ENCODE measurements around the gene CPVL. TPM values are rescaled to one million over a fixed set of nuclear protein-coding genes. Genes with fewer than 3 reads are reported as not detected.

CPVL gene
- total RNA-seq, 1 experiment from 2014 or later, result 1.1 TPM

DNA sequence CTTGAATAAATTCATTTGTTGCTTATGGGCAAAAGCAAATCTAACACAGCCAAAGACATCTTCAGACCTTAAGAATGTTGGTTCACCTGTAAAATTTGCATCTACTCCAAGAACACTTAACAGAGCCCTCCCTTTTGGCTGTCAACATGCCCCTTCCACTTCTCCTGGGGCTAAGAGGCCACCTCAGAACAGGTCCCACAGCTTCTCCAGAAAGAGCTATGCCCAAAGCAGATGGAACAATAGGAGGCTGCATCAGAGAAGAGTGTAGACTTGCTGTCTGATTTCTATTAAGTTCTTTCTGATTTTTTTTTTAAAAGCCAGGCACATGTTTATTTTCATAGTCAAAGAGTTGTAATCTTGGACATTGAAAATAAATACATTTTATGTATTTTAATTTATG, 162.1 kb downstream of the CPVL start:
- BruUV-seq (replicated peaks), result no TSS peak
- Histone ChIP-seq H3K27me3 (ENCODE audit: control insufficient read depth, insufficient read depth, low read length) (no peaks in the 10 kb centered on the region), H3K4me3 (ENCODE audit: low read depth in 2 of 2, low read length in 2 of 2) (no peak overlapping the region), H3K9me3 (ENCODE audit: control insufficient read depth, insufficient read depth, low read depth, low read length) (no peaks in the 10 kb centered on the region), H3K27ac (ENCODE audit: low read length) (no peak overlapping the region), H3K4me1 (ENCODE audit: control insufficient read depth, insufficient read depth, low read length) (no peaks in the 10 kb centered on the region), H3K36me3 (ENCODE audit: control insufficient read depth, insufficient read depth, low read length) (no peaks in the 10 kb centered on the region)
- intact Hi-C loops (cut with micrococcal nuclease; ENCODE audit: unreplicated experiment), result no loop called here
- in situ Hi-C loops (cut with HindIII; ENCODE audit: low pct_unique_long_range_greater_than_20kb, low sequenced_read_pairs), result no loop called here
- TF ChIP-seq TCF7L2 (IDR thresholded peaks at IDR 0.05; ENCODE audit: low read depth, low read length) (no peak), POLR2AphosphoS5 (IDR thresholded peaks at IDR 0.05; ENCODE audit: low read depth, low read length) (no peak), REST (IDR thresholded peaks at IDR 0.05; ENCODE audit: insufficient read depth in 1 of 2, low read depth in 2 of 2, low read length in 1 of 2) (no peak), SIN3A (IDR thresholded peaks at IDR 0.05; ENCODE audit: borderline replicate concordance, insufficient read depth, low read depth, low read length) (no peak)
- TF ChIP-seq, protein P1, sequence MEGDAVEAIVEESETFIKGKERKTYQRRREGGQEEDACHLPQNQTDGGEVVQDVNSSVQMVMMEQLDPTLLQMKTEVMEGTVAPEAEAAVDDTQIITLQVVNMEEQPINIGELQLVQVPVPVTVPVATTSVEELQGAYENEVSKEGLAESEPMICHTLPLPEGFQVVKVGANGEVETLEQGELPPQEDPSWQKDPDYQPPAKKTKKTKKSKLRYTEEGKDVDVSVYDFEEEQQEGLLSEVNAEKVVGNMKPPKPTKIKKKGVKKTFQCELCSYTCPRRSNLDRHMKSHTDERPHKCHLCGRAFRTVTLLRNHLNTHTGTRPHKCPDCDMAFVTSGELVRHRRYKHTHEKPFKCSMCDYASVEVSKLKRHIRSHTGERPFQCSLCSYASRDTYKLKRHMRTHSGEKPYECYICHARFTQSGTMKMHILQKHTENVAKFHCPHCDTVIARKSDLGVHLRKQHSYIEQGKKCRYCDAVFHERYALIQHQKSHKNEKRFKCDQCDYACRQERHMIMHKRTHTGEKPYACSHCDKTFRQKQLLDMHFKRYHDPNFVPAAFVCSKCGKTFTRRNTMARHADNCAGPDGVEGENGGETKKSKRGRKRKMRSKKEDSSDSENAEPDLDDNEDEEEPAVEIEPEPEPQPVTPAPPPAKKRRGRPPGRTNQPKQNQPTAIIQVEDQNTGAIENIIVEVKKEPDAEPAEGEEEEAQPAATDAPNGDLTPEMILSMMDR (IDR thresholded peaks at IDR 0.05), result no peak
- ATAC-seq (no peak), DNase-seq (ENCODE audit: low read depth, low spot score) (no peak)
- ChIA-PET POLR2A (no interaction called here), CTCF (no interaction called here)

- Histone ChIP-seq H3K27ac (ENCODE audit: low read length) (no peak overlapping the region), H3K4me3 (ENCODE audit: low read depth in 2 of 2, low read length in 2 of 2) (no peak overlapping the region), H3K36me3 (ENCODE audit: control insufficient read depth, insufficient read depth, low read length) (no peaks in the 10 kb centered on the region), H3K27me3 (ENCODE audit: control insufficient read depth, insufficient read depth, low read length) (no peaks in the 10 kb centered on the region), H3K4me1 (ENCODE audit: control insufficient read depth, insufficient read depth, low read length) (no peaks in the 10 kb centered on the region), H3K9me3 (ENCODE audit: control insufficient read depth, insufficient read depth, low read depth, low read length) (no peaks in the 10 kb centered on the region)
- in situ Hi-C loops (cut with HindIII; ENCODE audit: low pct_unique_long_range_greater_than_20kb, low sequenced_read_pairs), result no loop called here
- BruUV-seq (replicated peaks), result no TSS peak
- CTCF ChIA-PET, result interaction anchor here (0.9 kb wide), 1 partner anchor 29 kb away, joined by 3 read pairs; no protein-coding TSS in a partner anchor
- no peak for DNase-seq (ENCODE audit: low read depth, low spot score)
- no peak for ATAC-seq
- intact Hi-C loops (cut with micrococcal nuclease; ENCODE audit: unreplicated experiment), result no loop called here
- POLR2A ChIA-PET, result no interaction called here
- TF ChIP-seq, protein P1 (IDR thresholded peaks at IDR 0.05), result no peak
- TF ChIP-seq SIN3A (IDR thresholded peaks at IDR 0.05; ENCODE audit: borderline replicate concordance, insufficient read depth, low read depth, low read length) (no peak), REST (IDR thresholded peaks at IDR 0.05; ENCODE audit: insufficient read depth in 1 of 2, low read depth in 2 of 2, low read length in 1 of 2) (no peak), POLR2AphosphoS5 (IDR thresholded peaks at IDR 0.05; ENCODE audit: low read depth, low read length) (no peak), TCF7L2 (IDR thresholded peaks at IDR 0.05; ENCODE audit: low read depth, low read length) (no peak)
Measured at GRCh38 chr7:28983396-28984190, 162.7 kb downstream of the CPVL start.

All from Panc1 (cell line).